Fibroblast of the aortic adventitia (primary cell): Measurements from ENCODE around the gene SPEM3. TPM values are rescaled to one million over a fixed set of nuclear protein-coding genes. Genes with fewer than 3 reads are reported as not detected.

Experiments
- DNase-seq: peaks from one replicate; pipeline ENCODE4 v3.0.0-alpha.2; 2010; ENCODE audit warnings: low read depth
- H3K4me3 ChIP-seq: 2 replicates; pipeline ENCODE4 v1.5.1; 2011; ENCODE audit warnings: low read depth, mild to moderate bottlenecking, control low read depth, low read length, moderate library complexity
- total RNA-seq: library from RNA; depleted of rRNA; stranded (reverse); fragments of >200 nt; gene quantifications from 2 replicates; pipeline ENCODE4 v1.2.3, GENCODE V29; 2012; ENCODE audit warnings: low replicate concordance
- TF ChIP-seq, protein P1 (sequence below): IDR thresholded peaks from 2 replicates; pipeline ENCODE4 v1.5.1; 2011; ENCODE audit warnings: mild to moderate bottlenecking, low read length, control low read depth, inconsistent platforms; ENCODE audit not compliant: insufficient read depth

Gene SPEM3
- total RNA-seq, 1 donor: not detected

DNA sequence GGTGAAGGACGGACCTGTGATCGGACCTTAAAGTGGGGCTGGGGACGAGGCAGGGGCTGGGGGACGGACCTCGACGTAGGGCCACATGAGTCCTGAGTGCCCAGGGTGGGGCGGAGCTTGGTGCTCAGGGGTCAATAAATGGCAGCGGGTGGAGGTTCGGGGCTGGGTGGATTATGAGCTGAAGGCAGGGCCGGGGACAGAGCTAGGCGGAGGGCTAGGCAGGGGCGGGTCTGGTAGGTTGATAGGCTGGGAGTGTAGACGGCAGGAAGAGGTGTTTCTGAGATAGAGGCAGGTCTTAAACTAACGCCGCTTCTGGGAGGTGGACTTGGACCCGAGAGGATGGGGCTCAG is 16.9 kb downstream of the SPEM3 start:
- no peak for DNase-seq
- H3K4me3 ChIP-seq: peak overlapping the region; percentile 33
- TF ChIP-seq, protein P1, sequence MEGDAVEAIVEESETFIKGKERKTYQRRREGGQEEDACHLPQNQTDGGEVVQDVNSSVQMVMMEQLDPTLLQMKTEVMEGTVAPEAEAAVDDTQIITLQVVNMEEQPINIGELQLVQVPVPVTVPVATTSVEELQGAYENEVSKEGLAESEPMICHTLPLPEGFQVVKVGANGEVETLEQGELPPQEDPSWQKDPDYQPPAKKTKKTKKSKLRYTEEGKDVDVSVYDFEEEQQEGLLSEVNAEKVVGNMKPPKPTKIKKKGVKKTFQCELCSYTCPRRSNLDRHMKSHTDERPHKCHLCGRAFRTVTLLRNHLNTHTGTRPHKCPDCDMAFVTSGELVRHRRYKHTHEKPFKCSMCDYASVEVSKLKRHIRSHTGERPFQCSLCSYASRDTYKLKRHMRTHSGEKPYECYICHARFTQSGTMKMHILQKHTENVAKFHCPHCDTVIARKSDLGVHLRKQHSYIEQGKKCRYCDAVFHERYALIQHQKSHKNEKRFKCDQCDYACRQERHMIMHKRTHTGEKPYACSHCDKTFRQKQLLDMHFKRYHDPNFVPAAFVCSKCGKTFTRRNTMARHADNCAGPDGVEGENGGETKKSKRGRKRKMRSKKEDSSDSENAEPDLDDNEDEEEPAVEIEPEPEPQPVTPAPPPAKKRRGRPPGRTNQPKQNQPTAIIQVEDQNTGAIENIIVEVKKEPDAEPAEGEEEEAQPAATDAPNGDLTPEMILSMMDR: no peak

- DNase-seq: no peak
- TF ChIP-seq, protein P1: no peak
- H3K4me3 ChIP-seq: no peak overlapping the region
Measured at GRCh38 chr17:7448461-7448860, 19.8 kb downstream of the SPEM3 start.

DNA sequence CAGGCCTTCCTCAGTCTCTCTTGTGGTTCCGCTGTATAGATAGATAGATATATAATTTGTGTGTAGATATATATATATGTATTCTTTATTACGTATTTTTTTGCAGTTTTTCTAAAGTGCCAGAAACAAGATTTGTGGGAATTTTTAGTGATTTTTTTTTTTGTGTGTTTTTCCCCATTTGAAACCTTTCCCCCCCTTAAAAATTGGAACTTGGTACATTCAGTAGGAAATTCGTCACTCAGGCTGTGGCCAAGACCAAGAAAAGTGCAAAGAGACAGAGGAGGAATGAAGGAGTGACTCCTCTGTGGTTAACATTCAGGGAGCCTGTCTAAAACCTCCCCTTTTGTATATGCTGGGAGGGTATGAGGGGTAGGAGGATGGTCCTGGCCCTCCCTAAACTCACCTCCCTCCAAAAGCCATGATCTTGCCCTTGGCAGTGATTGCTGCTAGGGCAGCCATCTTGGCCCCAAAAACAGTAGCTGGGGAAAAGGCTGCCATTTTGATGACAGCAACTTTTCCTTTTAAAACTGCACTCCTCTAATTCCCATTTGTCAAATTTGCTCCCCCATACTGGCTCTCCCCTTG is 31.4 kb downstream of the SPEM3 start:
- no peak overlapping the region for H3K4me3 ChIP-seq
- DNase-seq: peak; percentile 24

GRCh38 chr17:7460850-7461660 is 32.4 kb downstream of the SPEM3 start:
- H3K4me3 ChIP-seq: no peak overlapping the region
- DNase-seq: no peak
- TF ChIP-seq, protein P1: no peak

More for the DNA sequence above, 31.4 kb downstream of the SPEM3 start:
- TF ChIP-seq, protein P1: no peak

GRCh38 chr17:7462474-7463371 is 34.1 kb downstream of the SPEM3 start:
- TF ChIP-seq, protein P1: no peak
- DNase-seq: no peak

DNA sequence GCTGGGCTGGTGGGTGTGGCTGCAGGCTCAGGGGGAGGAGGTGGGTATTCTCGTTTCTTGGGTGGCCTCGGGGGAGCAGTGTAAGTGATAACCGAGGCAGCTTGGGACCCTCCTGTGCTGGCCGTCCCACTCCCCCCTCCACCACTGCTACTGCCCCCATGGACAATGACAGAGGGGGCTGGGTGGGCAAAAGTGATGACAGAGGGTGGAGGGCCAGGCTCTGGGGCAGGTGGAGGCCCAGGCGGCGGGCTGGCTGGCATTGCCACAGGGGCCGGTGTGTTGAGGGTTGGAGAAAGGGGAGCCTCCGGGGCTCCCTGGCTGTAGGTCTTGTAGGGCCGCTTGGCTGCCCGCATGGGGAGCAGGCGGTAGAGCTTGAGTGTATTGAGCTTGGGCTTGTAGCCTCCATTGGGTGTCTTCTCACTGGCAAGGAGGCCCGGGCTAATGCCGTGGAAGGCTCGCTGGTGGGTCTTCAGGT is 34.8 kb downstream of the SPEM3 start:
- no peak for DNase-seq
- TF ChIP-seq, protein P1: no peak
- H3K4me3 ChIP-seq: no peak overlapping the region

More at GRCh38 chr17:7462474-7463371, 34.1 kb downstream of the SPEM3 start:
- no peak overlapping the region for H3K4me3 ChIP-seq
